Measurements from ENCODE around the gene TNS3. TPM values are rescaled to one million over a fixed set of nuclear protein-coding genes. Genes with fewer than 3 reads are reported as not detected.

The TNS3 gene
- total and polyA plus RNA-seq, 10 of the 15 experiments (the other 5 are each of a cell fraction or from before 2014, with no cell fraction given), result 0.27 to 2.7 (median 0.79) TPM

GRCh38 chr7:47505312-47506007 is 76.5 kb downstream of the TNS3 start:
- Histone ChIP-seq H3K4me3 (no peak overlapping the region), H3K9ac (ENCODE audit: control insufficient read depth, insufficient read depth, low read length) (no peak overlapping the region), H3K27ac (ENCODE audit: control insufficient read depth, insufficient read depth) (no peak overlapping the region), H3K27me3 (replicated peaks in 1 of 2; ENCODE audit: control insufficient read depth in 2 of 2, insufficient read depth in 2 of 2, low read length in 1 of 2) (peaks cover 0 to 2% of the 10 kb centered on the region in 2 experiments; a peak in 2 of 4 replicates), H4K20me1 (ENCODE audit: control insufficient read depth, insufficient read depth) (no peaks in the 10 kb centered on the region), H3K36me3 (ENCODE audit: control insufficient read depth in 2 of 2, insufficient read depth in 2 of 2, low read length in 1 of 2) (no peaks in the 10 kb centered on the region), H3K4me1 (ENCODE audit: control insufficient read depth, insufficient read depth, low read length) (peaks cover under 1% of the 10 kb centered on the region; the same call in 1 of the 2 replicates), H3K79me2 (ENCODE audit: control insufficient read depth, insufficient read depth, low read length) (no peaks in the 10 kb centered on the region), H2AFZ (ENCODE audit: control insufficient read depth, low read depth, low read length) (no peak overlapping the region), H3K9me3 (replicated peaks; ENCODE audit: control insufficient read depth, insufficient read depth, low read length) (no peaks in the 10 kb centered on the region), H3K4me2 (ENCODE audit: control insufficient read depth, insufficient read depth) (no peak overlapping the region)
- TF ChIP-seq FOS (IDR thresholded peaks at IDR 0.05; ENCODE audit: borderline replicate concordance, extremely low read depth, insufficient read length) (no peak), RELA (IDR thresholded peaks at IDR 0.05; ENCODE audit: borderline replicate concordance, partially characterized antibody) (no peak), BCL3 (IDR thresholded peaks at IDR 0.05; ENCODE audit: borderline replicate concordance, insufficient read depth, low read depth, low read length, poor library complexity, severe bottlenecking) (peak; percentile 79)
- TF ChIP-seq, protein P1, sequence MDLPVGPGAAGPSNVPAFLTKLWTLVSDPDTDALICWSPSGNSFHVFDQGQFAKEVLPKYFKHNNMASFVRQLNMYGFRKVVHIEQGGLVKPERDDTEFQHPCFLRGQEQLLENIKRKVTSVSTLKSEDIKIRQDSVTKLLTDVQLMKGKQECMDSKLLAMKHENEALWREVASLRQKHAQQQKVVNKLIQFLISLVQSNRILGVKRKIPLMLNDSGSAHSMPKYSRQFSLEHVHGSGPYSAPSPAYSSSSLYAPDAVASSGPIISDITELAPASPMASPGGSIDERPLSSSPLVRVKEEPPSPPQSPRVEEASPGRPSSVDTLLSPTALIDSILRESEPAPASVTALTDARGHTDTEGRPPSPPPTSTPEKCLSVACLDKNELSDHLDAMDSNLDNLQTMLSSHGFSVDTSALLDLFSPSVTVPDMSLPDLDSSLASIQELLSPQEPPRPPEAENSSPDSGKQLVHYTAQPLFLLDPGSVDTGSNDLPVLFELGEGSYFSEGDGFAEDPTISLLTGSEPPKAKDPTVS (IDR thresholded peaks at IDR 0.05; ENCODE audit: low read depth, low read length), result no peak
- FAIRE-seq (no peak), ATAC-seq (no peak), DNase-seq (ENCODE audit: low read depth, low spot score) (no peak)
- no TSS peak for BruUV-seq (replicated peaks)
- ChIA-PET SMC1A (ENCODE audit: uncharacterized antibody, unreplicated experiment) (no interaction called here), RAD21 (ENCODE audit: unreplicated experiment) (no interaction called here), POLR2A (no interaction called here), CTCF (no interaction called here)
- WGBS (ENCODE audit: insufficient coverage, insufficient replicate concordance, low lambda C conversion rate, missing lambda C conversion rate), result 49% methylated on average over 12 of the region's 12 CpGs
- intact Hi-C loops (cut with micrococcal nuclease; ENCODE audit: unreplicated experiment), result no loop called here
- in situ Hi-C loops (cut with MboI), result no loop called here

All from GM12878 (cell line).